SKM-1 (cell line): ENCODE data around the gene PSPN.

Experiments used
- DNase-seq: peaks from one replicate; lab custom pipeline; 2025; ENCODE audit not compliant: unreplicated experiment; lab: John Stamatoyannopoulos, UW

The PSPN gene

GRCh38 chr19:6333439-6333838, 42.3 kb downstream of the PSPN start, which contains the start of gene ACER1:
ACER1 (minus strand) TSS chr19:6333612; CDS start chr19:6333551, 61 bp downstream.
- no peak for DNase-seq

- no peak for DNase-seq
These were observed 48.9 kb downstream of the PSPN start for GRCh38 chr19:6326815-6327214.

- DNase-seq = no peak
These were observed 50.1 kb downstream of the PSPN start for GRCh38 chr19:6325614-6326013.
